Fibroblast of mammary gland (primary cell): ENCODE data around the gene SENP6.
"Not testable (repeated sequence)": the region's sequence is repeated elsewhere in the genome, so short reads cannot be mapped to it uniquely, and the experiment has no call there.

Experiments
- DNase-seq: peaks from one replicate; pipeline ENCODE4 v3.0.0-alpha.2; 2010; ENCODE audit warnings: low read depth
- H3K4me3 ChIP-seq: 2 replicates; pipeline ENCODE4 v1.5.1; 2011; ENCODE audit warnings: low read depth, mild to moderate bottlenecking, low read length, moderate library complexity; ENCODE audit not compliant: control insufficient read depth
- CTCF ChIP-seq: conservative IDR thresholded peaks from 2 replicates; pipeline ENCODE4 v1.5.1; 2011; ENCODE audit warnings: low read depth, low read length, inconsistent platforms; ENCODE audit not compliant: control insufficient read depth, insufficient read depth

Gene SENP6

GRCh38 chr6:75727206-75727605 lies 125.5 kb downstream of the SENP6 start:
- no peak for DNase-seq
- TF ChIP-seq CTCF = no peak
- no peak overlapping the region for H3K4me3 ChIP-seq

GRCh38 chr6:75731029-75731428 lies 129.3 kb downstream of the SENP6 start:
- not testable (repeated sequence) for H3K4me3 ChIP-seq, DNase-seq

GRCh38 chr6:75735491-75736186 lies 134.0 kb downstream of the SENP6 start:
- TF ChIP-seq CTCF = no peak
- peak; percentile 52 for DNase-seq
- H3K4me3 ChIP-seq = no peak overlapping the region

DNA sequence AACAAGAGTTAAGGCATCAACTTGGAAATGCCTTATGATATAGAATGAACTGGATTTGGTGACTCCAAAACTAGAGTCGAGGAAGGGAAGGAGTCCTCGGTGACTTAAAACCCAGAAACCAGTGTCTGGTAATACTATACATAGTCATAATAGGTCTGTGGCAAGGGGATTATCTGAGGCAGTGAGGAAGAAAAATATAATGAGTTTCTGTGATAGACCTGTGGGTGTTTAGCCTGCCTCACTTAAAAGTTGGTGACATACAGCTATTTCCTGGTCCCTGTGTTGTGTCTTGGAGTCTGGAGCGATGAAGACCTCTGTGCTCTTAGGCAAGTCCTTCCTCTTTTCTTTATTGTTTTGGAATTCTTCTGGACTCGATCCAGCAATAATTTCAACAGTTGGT lies 142.3 kb downstream of the SENP6 start:
- no peak overlapping the region for H3K4me3 ChIP-seq
- no peak for DNase-seq
- TF ChIP-seq CTCF = no peak

GRCh38 chr6:75745404-75745803 lies 143.7 kb downstream of the SENP6 start:
- H3K4me3 ChIP-seq = no peak overlapping the region
- TF ChIP-seq CTCF = no peak
- DNase-seq = no peak

- no peak overlapping the region for H3K4me3 ChIP-seq
- TF ChIP-seq CTCF = no peak
- DNase-seq = no peak
Observed at GRCh38 chr6:75746221-75746620, 144.5 kb downstream of the SENP6 start.

- no peak for TF ChIP-seq CTCF
- DNase-seq = no peak
- H3K4me3 ChIP-seq = no peak overlapping the region
Observed at GRCh38 chr6:75747152-75747992, 145.7 kb downstream of the SENP6 start.
